Heart right ventricle (tissue), 16 donors: Measurements from ENCODE around the gene FSTL3. TPM values are rescaled to one million over a fixed set of nuclear protein-coding genes. Genes with fewer than 3 reads are reported as not detected.
A peak's percentile ranks its signal among the peaks of the same experiment; 100 is the strongest.
"Not testable (repeated sequence)": the region's sequence is repeated elsewhere in the genome, so short reads cannot be mapped to it uniquely, and the experiment has no call there.

Experiments
- ATAC-seq, 8 donors: fragments of 200-7000 bp; cut with Tn5 transposase; one replicate each; pipeline ENCODE4 v1.9.1; 2020; ENCODE audit warnings: mild to moderate bottlenecking in 8 of 8, moderate library complexity in 8 of 8, moderate number of reproducible peaks in 1 of 8
- DNase-seq, 2 donors: peaks; one replicate each; pipeline ENCODE4 v3.0.0-alpha.2; 2020
- H3K27ac ChIP-seq, 10 donors: fragments of 200-600 bp; sonication (generic) in 2 of 10; one replicate each; pipeline versions ENCODE4 v1.5.0 to v1.8.0; 2020 to 2022; ENCODE audit warnings: mild to moderate bottlenecking in 3 of 10
- H3K27me3 ChIP-seq, 7 donors: fragments of 200-600 bp; one replicate each; pipeline ENCODE4 v1.8.0; 2021 to 2022; ENCODE audit warnings: mild to moderate bottlenecking in 2 of 7
- H3K36me3 ChIP-seq, 9 donors: fragments of 200-600 bp; sonication (generic) in 1 of 9; one replicate each; pipeline versions ENCODE4 v1.5.0 to v1.8.0; 2020 to 2022; ENCODE audit warnings: mild to moderate bottlenecking in 2 of 9
- H3K4me1 ChIP-seq, 9 donors: fragments of 200-600 bp; sonication (generic) in 1 of 9; one replicate each; pipeline versions ENCODE4 v1.5.0 to v1.8.0; 2020 to 2022; ENCODE audit warnings: mild to moderate bottlenecking in 4 of 9
- H3K4me3 ChIP-seq, 10 donors: fragments of 200-600 bp; sonication (generic) in 2 of 10; one replicate each; pipeline versions ENCODE4 v1.5.0 to v1.8.0; 2020 to 2022; ENCODE audit warnings: mild to moderate bottlenecking in 7 of 10, moderate library complexity in 2 of 10
- H3K9me3 ChIP-seq, 11 donors: fragments of 200-600 bp in 10 of 11; sonication (generic) in 2 of 11; one replicate each; pipeline versions ENCODE4 v1.5.0 to v1.8.0; 2013 to 2022; ENCODE audit warnings: mild to moderate bottlenecking in 2 of 11, control low read depth in 1 of 11, moderate library complexity in 1 of 11
- CTCF ChIP-seq, 9 donors: fragments of 200-600 bp; sonication (generic) in 2 of 9; IDR thresholded peaks; one replicate each; pipeline versions ENCODE4 v1.5.0 to v1.8.0; 2021 to 2022; ENCODE audit warnings: antibody characterized with exemption in 9 of 9, mild to moderate bottlenecking in 5 of 9, moderate library complexity in 1 of 9
- WGBS, 2 donors: extraction: QIAGEN DNeasy Blood & Tissue Kit; methylation state at CpG; one replicate each; pipeline ENCODE4 v1.1.7; 2013; ENCODE audit warnings: inconsistent platforms in 1 of 2; 5-methylcytosine and 5-hydroxymethylcytosine counted together
- intact Hi-C, 10 donors: fragments of 100-400 bp; cut with DNase I; formaldehyde crosslinking; loops; one replicate each; pipeline versions ENCODE4 v1.11.1 to v1.14.2; 2022
- polyA plus RNA-seq, 2 donors: library from polyadenylated mRNA; stranded (reverse); fragments of 200-250 nt; gene quantifications; one replicate each; pipeline ENCODE4 v1.2.3, GENCODE V29; 2013
- total RNA-seq, 10 donors: library from RNA; stranded (reverse); fragmentation: NEBNext Ultra II Directional in 3 of 10; extraction: Animal tissue kit (Norgen Biotek cat#: 25700) in 3 of 10; gene quantifications; one replicate each; pipeline versions ENCODE4 v1.2.1 to v1.2.4, GENCODE V29; 2021 to 2023
- donor health status: Arrhythmogenic right ventricular cardiomyopathy.
- donor health status: ischemic (EF 13 %, LVEDD 7.1; RV severe dilation, severe dysfunction).
- donor health status: healthy with polysubstance abuse.
- donor health status: DM: no; HTN: yes; CAD: no.
- donor health status: DM: no; HTN: no; CAD: no.
- donor health status: ischemic (EF 25% LVEDD 6.9; RV normal size, moderate dysfunction).
- donor health status: ischemic (EF 25% LVEDD 5.7; RV mildly dilated, moderate dysfunction).
- donor health status: healthy.
- donor health status: DM: yes; HTN: yes; CAD: no.
- donor health status: Ischemic cardiomyopathy.
- donor health status: ischemic (EF 35%, LVEDD 5.7; RV mildly dilated, moderate dysfunction).
- donor health status: nonischemic (EF 11% LVEDD 7.7; RV severe dilation, severe dysfunction).
- donor health status: DM: yes; HTN: yes; CAD: no.
- donor health status: PGD.
- donor health status: ischemic (EF 29% LVEDD 5.4; RV normal size, mild dysfunction).
- donor health status: nonischemic (EF 23%, LVEDD 6.1; RV moderate dilation, normal function).

Gene FSTL3
- total and polyA plus RNA-seq, 12 donors, result 33.4 to 279 (median 84.7) TPM

- intact Hi-C loops, result loop anchor here in 1 of 10 donors (2.0 kb wide), 1 partner anchor 18 kb away; no protein-coding TSS in a partner anchor
- no peak for TF ChIP-seq CTCF (IDR thresholded peaks at IDR 0.05)
- WGBS, 2 donors, result 0 to 1% methylated on average over 60 to 95 of the region's 97 CpGs
- ATAC-seq (peak; percentile 80 to 88 (median 86)), DNase-seq (peak; percentile 91 to 97)
- H3K9me3 ChIP-seq, result no peaks in the 10 kb centered on the region
- H3K4me3 ChIP-seq, result peak within 1 kb of the TSS; percentile 87 to 100 (median 97)
- peaks cover 0 to 9% (median 0%) of the 10 kb centered on the region in 9 donors for H3K36me3 ChIP-seq
- peak within 1 kb of the TSS; percentile 61 to 97 (median 94) for H3K27ac ChIP-seq
- peaks cover 32 to 62% (median 56%) of the 10 kb centered on the region in 9 donors for H3K4me1 ChIP-seq
- H3K27me3 ChIP-seq, result no peaks in the 10 kb centered on the region
These were observed 13.1 kb upstream of the FSTL3 start, which contains the start of gene RNF126 for GRCh38 chr19:662962-663681. Gene RNF126 (minus strand): TSS chr19:663214. CDS start chr19:663121, 93 bp downstream.

GRCh38 chr19:663682-664117 lies 12.5 kb upstream of the FSTL3 start:
- Histone ChIP-seq H3K27me3 (no peaks in the 10 kb centered on the region), H3K4me3 (peak overlapping the region in 9 of 10 donors; percentile 40 to 100 (median 96)), H3K4me1 (peaks cover 26 to 56% (median 51%) of the 10 kb centered on the region in 9 donors), H3K9me3 (no peaks in the 10 kb centered on the region), H3K27ac (peak overlapping the region; percentile 61 to 97 (median 94)), H3K36me3 (peaks cover 0 to 4% (median 0%) of the 10 kb centered on the region in 9 donors)
- no peak for TF ChIP-seq CTCF (IDR thresholded peaks at IDR 0.05)
- 60 to 65% methylated on average over 18 of the region's 18 CpGs for WGBS, 2 donors
- intact Hi-C loops, result loop anchor here in 6 of 10 donors (1.0 to 2.0 kb wide), 5 partner anchors 17 to 71 kb away; no protein-coding TSS in a partner anchor
- DNase-seq (no peak), ATAC-seq (peak in 3 of 8 donors; percentile 1 to 23 (median 3))

- Histone ChIP-seq H3K4me1 (peaks cover 17 to 43% (median 39%) of the 10 kb centered on the region in 9 donors), H3K27me3 (no peaks in the 10 kb centered on the region), H3K9me3 (peaks cover 0 to 7% (median 0%) of the 10 kb centered on the region in 11 donors), H3K36me3 (no peaks in the 10 kb centered on the region), H3K27ac (peak overlapping the region in 1 of 10 donors; percentile 9), H3K4me3 (peak overlapping the region in 8 of 10 donors; percentile 2 to 39 (median 26))
- DNase-seq (peak; percentile 80 to 86), ATAC-seq (peak; percentile 18 to 71 (median 40))
- TF ChIP-seq CTCF (IDR thresholded peaks at IDR 0.05), result peak; percentile 89 to 98 (median 97)
- intact Hi-C loops, result loop anchor here in 8 of 10 donors (1.0 to 2.0 kb wide), 4 partner anchors 68 to 70 kb away; no protein-coding TSS in a partner anchor
- WGBS, 2 donors, result 5 to 7% methylated on average over 24 of the region's 24 CpGs
These were observed 11.2 kb upstream of the FSTL3 start for GRCh38 chr19:664913-665443.

GRCh38 chr19:666985-667573 lies 9.1 kb upstream of the FSTL3 start:
- not testable (repeated sequence) for H3K27me3 ChIP-seq, H3K9me3 ChIP-seq, DNase-seq, H3K4me3 ChIP-seq, ATAC-seq, H3K36me3 ChIP-seq, H3K27ac ChIP-seq
- WGBS, 2 donors, result 89 to 92% methylated on average over 36 to 38 of the region's 38 CpGs
- peaks cover 7 to 28% (median 18%) of the 10 kb centered on the region in 9 donors for H3K4me1 ChIP-seq
- intact Hi-C loops, result loop anchor here in 2 of 10 donors (2.0 kb wide), 2 partner anchors 66 to 70 kb away; no protein-coding TSS in a partner anchor

- intact Hi-C loops, H3K27me3 ChIP-seq, H3K36me3 ChIP-seq, H3K9me3 ChIP-seq, ATAC-seq, DNase-seq, H3K4me3 ChIP-seq, H3K27ac ChIP-seq: not testable (repeated sequence)
- WGBS, 2 donors, result 58 to 60% methylated on average over 12 of the region's 12 CpGs
- H3K4me1 ChIP-seq, result peaks cover 2 to 26% (median 9%) of the 10 kb centered on the region in 9 donors
These were observed 7.3 kb upstream of the FSTL3 start for GRCh38 chr19:668675-669434.
